HG02642 (cell line): ENCODE results near the gene BCL2L1.

Experiments used
- ATAC-seq: cut with Tn5 transposase; IDR thresholded peaks from one replicate; pipeline ENCODE4 v1.9.1; 2021; ENCODE audit warnings: mild to moderate bottlenecking; ENCODE audit not compliant: unreplicated experiment, poor library complexity

Gene BCL2L1

DNA sequence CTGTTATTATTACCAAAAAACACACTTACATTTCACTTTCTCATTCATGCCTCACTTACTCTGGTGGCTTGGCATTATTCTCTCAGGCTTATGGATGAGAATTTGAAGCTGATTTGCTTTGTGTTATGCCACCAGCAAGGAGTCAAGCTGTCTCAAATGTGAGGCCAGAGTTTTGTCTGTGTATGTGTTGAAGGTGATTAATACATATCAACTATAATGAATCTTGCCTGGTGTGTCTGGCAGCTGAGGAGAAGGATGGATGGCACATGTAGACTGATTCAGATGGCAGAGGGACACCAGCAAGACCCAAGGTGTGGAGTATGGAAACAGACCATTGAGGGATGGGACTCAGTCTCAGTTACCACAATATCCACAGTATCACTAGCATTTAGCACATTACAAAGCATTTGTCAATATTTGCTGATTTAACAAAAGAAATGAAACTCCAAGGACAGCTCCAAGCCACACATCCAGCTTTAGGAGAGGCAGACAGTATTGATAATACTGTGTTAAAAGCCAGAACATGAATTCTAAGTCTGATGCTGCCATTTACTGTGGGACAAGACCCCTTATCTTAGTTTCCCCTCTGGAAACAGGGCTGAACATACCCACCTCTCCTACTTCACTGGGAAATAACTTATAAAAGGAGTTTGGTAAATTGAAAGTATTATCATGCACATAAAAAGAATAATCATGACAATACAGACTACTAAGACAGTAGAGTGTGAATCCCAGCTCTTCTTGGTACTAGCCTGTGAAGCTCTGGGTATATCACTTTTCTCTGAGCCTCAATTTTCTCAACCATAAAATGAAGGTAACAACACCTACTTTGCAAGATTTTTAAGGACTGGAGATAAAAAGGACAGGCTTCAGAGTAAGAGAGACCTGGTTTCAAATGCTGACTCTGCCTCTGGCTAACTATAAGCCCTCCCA lies 11.2 kb downstream of the BCL2L1 start:
- ATAC-seq: no peak

DNA sequence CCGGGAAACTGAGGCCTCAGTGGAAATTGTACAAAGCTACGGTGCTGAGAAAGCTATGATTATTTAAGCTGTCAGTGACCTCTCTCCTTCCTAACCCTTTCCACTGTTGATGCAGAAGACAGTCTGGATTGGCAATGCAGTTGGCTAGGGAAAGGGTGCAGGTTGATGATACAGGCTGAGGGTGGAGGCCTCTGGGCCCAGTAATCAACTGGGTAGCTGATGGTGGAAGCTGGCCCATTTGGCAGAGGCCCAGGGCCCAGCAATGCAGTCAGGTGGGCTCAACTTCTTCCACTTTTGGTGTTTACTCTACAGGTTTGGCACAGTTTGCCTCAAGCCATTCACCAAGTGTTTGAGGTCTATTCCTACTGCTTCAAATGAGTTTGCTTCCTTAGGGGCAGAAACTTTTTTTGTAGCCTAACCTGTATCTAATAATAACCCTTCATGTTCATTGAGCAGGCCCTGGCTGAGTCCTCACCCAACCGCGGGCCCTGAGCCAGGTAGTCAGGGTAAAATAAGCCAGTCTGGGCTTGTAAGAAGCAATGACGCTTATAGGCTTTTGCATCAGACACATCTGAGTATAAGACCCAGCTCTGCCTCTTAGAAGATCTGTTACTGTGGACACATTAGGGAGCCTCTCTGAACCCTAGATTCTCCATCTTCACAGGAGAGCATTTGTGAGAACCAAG lies 12.1 kb downstream of the BCL2L1 start:
- ATAC-seq: no peak

DNA sequence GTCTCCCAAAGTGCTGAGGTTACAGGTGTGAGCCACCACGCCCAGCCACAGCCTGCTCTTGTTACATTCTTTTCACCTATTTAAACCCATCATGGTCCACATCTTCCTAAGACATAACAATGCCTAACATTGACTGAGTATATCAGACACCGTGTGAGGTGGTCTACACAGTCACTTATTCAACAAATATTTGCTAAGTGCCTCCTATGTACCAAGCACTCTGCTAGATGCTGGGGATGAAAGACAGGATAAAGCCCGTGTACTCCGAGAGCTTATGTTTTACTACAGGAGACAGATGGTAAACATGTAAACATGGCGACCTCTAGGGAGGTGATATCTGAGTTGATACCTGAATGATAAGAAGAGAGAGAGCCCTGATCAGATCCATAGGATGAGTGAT lies 12.7 kb downstream of the BCL2L1 start:
- no peak for ATAC-seq

DNA sequence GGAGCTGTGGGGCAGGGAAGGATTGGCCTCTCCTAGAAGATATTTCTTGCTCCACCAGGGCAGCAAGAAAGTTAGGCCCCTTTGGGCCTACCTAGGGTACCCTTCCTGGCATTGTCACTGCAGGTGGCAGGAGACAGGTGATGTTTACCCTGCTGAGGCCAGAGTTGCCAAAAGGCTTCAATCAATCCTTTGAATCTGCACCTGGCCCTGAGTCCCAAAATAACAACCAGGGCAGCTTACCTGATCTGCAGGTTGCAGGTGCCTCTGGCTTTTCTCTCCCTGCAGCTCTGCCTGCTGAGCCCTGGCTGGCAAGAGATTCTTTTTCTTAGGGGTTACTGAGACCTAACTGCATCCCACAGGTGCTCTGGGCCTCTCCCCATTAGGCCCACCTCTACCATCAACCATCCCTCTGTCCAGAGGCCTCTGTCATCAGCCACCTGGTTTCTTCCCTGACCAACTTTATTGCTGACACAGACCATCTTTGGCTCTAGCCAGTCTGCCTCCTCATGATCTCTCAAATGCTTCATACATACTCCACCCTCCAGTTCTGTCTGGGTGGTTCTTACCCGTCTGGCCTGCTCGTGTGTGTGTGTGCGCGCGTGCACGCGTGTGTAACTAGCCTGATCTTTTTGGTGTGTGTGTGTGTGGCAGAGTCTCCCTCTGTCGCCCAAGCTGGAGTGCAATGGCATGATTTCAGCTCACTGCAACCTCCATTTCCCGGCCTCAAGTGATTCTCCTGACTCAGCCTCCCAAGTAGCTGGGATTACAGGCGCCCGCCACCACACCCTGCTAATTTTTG lies 13.7 kb downstream of the BCL2L1 start:
- no peak for ATAC-seq

DNA sequence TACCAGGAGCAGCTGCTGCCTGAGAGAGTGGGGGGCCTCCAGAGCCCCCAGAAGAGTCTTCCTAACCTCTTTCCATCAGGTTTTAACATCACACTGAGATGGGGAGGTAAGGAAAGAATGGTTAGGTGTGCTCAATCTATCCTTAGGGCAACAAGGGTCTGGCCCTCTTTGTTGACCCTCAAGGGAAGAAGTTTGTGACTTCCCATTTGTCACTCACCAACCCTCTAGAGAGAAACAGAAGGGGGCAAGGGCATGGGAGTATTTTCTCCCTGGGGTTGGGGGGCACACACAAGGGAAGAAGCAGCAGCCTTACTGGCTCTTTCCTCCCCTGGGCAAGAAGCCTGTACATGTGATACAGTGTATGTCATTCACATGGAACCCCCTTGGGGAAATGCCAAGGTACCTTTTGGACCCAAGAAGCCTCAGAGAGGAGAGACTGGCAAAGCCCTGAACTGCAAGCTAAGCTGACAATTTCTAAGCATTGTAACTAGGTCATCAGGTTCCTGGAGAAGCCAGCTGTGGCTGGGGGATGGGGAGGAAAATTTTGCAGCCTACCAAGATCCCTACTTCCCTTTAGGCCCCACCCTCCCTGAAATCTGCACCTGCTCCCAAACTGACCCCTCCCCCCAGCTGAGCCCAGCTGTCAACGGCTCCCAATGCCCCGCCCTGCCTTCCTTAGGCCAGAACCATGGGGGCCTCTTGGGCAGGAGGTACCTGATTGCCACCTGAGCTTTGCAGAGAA lies 14.5 kb downstream of the BCL2L1 start:
- no peak for ATAC-seq

DNA sequence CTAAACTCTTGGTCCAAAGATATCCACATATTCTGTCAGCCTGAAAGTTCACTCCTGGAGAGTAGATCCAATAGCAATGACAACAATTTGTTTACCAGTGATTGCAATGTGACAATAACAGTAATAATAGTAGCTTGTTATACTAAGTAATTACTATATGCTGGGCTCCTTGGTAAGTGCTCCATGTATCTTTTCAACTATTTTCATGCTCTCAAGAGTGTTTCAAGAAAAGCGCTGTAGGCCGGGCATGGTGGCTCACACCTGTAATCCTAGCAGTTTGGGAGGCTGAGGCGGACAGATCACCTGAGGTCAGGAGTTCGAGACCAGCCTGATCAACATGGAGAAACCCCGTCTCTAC lies 15.4 kb downstream of the BCL2L1 start:
- no peak for ATAC-seq

DNA sequence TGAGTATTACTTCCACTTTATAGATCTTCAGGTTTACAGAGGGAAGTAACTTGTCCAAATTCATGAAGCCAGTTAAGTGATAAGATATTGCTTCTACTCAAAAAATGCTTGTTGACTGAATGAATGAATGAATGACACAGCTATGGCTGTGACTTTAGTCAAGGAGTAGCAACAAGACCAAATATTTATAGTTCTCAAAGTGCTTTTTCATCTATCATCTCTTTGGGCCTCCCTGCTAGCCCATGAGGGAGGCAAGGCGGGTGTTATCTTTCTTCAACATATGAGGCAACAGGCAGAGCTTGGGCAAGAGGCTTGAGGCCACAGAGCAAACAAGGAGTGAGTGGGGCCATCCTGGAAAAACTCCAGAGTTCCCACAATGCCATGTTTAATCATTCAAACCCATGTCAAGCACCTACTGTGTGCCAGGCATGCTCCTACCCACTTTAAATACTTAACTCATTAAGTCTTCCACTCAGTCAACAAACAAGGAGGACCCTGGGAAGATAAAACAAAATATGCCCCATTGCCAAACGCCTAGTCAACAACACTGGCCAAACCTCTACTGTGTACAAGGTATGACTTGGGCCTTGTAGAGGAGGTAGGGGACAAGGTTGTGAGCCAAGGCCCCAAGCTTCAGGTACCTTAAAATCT lies 15.9 kb downstream of the BCL2L1 start:
- no peak for ATAC-seq

DNA sequence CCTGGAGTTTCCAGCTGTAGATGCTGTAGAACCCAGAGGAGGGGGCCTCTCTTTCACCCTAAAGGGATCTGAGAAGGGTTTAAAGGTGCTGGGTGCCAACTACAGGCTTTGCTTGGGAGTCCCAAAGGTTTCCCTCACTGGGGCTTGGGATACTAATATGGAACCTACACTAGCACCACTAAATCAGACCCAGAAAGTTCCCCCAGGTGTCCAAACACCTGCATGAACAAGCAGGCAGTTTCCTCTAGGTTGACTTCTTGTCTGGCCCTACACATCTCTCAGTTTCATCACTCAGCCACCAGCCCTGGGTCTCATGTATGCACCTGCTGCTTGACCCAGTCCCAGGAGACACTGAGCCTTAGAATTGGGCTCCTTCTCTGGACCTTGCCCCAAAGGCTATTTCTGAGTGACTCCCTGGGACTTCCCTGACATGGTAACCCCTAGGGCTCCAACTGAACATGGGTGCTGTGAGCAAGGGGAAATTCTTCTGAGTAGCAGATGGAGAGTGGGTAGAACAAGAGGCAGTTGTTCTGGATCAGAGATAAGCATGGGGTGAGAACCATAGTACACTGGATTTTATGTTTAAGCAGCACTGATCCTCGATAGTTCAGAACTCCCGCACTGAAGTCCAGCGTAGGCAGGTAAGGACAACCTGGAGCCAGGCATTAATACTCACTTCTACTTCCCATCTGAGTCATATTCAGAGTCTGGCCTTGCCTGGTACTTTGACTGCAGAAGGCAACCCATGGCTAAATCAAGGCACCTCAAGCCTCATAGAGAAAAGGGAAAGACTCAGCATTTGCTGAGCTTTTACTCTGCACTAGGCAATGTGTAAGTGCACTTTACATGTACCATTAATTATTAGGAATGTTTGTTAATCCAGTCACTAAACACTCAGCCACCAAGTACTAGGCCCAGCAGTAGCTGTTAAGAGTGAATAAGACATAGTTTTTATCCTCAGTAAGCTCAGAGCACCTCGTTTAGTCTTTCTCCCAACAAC lies 16.8 kb downstream of the BCL2L1 start:
- peak; percentile 90 for ATAC-seq

DNA sequence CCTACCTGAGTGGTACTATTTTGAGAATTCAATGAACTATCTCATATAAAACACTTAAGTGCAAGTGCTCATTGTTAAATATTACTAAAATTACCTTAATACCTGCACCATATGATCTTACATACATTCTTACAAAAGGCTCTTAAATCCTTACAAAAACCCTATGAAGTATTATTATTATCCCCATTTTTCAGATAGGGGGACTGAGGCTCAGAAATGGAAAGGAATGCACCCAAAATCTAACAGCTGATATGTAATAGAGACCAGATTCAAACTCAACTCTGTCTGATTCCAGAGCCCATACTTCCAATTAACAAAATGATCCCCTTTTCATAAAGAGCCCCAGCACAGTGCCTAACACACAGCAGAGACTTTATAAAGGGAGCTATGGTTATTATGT lies 17.5 kb downstream of the BCL2L1 start:
- no peak for ATAC-seq

DNA sequence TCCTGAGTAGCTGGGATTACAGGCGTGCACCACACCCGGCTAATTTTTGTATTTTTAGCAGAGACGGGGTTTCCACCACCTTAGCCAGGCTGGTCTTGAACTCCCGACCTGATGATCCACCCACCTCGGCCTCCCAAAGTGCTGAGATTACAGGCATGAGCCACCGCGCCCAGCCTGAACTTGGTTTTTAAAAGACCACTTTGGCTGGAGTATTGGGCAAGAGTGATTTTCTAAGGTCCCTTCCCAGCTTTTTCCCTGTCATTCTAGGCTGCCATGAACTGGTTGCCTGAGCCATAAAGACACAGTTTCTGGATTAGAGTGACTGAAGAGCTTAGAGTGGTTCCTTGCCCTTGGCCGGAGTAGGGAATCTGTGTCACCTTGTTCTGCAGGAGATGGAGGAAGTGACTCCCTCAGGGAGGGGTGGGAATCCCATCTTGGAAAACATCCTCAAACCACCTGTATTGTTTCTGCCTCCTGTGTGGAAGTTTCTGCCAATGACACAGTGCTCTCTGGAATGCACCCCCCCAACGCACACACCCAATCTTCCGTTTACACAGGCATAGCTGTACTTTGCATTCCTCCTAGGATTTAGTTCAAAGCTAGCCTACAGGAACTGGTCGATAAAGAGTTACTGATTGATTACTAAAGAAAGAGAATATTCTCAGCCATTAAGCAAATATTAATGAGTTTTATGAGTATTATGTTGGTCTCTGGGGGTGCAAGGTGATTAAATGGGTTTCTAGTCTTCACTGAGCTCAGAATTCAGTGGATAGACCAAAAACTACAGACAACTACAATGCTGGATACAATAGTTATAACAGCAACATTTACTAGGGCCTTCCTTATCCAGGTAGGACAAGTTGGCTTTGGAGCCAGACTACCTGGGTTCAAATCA lies 18.2 kb downstream of the BCL2L1 start:
- no peak for ATAC-seq

DNA sequence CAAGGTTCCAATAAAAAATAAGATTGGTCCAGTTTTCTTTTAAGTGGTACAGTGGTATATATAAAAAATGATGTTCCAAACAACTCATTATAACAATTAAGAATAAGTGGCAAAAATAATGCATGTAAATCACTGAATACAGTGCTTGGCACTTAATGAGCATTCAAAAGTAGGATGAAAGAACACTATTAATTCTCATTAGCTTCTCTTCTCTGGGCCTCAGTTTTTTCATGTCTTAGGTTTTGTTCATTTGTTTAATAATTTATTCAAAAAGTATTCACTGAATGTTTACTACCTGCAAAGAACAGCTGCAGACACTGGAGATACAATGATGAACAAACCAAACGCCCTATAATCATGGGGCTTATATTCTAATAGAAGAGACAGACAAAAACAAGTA lies 21.1 kb downstream of the BCL2L1 start:
- ATAC-seq: no peak

DNA sequence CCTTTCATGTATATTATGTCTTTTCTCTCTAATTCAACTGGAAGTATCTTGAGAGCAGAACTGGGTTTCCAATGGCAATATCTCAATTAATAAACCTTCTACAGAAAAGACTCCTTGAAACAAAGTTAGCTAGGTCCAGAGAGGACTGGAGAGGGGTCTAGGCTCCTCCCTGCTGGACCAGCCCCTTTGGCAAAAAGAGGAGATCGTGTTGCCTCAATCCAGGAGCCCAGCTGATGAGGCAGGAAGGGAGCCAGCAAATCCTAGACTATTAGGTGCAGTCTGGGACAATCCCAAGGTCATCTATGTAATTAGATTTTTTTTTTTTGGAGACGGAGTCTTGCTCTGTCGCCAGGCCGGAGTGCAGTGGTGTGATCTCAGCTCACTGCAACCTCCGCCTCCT lies 21.9 kb downstream of the BCL2L1 start:
- no peak for ATAC-seq

DNA sequence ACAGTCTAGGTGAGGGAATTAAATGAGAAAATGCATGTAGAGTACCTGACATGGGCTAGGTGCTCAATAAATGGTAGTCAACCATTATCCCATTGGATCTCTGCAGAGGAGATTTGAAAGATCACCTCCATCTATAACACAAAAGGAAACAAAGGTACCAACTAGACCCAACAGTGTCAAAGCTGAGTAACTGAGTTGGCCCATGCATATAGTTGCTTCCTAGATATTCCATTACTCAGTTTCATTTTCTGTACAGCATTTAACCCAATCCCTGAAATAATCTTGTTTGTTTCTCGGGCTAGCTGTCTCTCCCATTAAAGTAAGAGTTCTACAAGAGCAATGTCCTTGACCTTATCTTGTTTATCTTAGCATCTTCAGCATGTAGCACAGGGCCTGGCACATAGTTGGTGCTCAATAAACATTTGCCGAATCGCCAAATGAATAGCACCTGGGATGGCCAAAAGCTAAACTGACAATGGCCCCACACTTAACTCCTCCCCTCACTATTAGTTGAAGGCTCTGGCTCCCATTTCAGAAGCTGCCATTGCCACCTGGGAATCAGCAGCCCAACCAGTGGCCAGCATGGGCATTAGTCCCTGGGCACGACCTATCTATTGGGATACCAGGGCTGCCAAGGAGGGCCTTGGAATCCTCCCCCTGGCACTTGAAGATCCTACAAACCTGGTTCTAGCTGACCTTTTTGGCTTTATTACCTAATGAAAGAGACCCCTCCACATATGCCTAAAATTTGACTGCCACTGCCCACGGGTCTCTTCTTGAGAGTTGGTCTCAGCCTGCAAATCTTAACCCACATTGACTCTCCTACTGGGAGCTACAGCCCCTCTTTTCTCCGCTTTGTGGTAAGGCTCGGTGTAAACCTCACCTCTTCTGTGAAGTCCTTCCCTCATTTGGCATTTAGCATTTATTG lies 22.6 kb downstream of the BCL2L1 start:
- no peak for ATAC-seq

DNA sequence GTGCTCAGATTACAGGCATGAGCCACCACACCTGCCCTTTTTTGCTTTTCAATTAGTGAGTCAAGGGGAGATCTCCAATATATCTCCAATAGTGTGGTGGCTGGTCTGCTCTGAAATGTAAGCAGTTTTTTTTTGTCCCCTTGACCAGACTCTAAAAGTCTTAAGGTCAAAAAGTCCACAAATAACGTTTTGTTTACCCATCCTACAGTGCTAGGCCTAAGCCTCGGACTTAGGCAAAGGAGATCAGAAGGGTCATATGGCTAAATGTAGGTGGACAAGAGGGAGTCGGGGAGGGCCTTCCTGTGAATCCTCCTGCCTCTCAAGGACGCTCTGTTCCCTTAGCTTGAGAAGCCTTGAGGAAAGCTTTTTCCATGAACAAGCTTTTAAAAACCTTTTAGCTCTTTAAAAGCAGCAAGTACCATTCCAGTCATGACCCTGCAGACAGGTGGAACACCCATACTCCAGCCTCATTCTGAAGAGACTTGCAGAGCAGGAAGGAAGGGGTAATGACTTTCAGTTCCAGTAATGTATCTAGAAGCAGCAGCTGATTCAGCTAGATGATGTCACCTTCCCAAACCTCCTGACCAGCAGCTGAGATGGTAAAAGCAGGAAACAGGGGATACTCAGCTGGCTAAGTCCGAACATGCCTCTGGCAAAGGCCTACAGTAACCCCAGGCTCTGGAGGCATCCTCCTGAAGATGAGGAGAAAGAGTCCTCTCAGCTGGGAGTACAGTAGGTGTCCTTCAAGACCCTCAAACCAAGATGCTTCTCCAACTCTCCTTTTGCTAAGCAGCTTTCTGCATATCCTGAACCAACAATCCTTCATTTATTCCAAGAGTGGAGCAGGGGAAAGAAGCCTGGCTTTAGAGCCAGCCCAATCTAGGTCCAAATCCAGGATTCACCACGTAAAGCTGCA lies 23.6 kb downstream of the BCL2L1 start:
- peak; percentile 94 for ATAC-seq

DNA sequence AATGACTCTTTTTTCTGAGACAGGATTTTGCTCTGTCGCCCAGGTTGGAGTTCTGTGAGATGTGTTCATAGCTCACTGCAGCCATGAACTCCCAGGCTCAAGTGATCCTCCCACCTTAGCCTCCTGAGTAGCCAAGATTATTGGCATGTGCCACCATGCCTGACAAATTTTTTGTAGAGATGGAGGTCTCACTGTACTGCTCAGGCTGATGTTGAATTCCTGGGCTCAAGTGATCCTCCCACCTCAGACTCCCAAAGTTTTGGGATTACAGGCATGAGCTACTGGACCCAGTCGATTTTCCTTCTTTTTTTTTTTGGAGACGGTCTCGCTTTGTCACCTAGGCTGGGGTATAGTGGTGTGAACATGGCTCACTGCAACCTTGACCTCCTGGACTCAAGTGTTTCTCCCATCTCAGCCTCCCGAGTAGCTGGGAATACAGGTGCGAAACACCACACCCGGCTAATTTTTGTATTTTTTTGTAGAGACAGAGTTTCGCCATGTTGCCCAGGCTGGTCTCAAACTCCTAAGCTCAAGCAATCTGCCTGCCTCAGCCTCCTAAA lies 24.3 kb downstream of the BCL2L1 start:
- no peak for ATAC-seq
